NCI-H748 treated with DMSO at 0.1 percent for 48 hours (cell line): ENCODE measurements around the gene LRRC8D.
"Not testable (repeated sequence)": the region's sequence is repeated elsewhere in the genome, so short reads cannot be mapped to it uniquely, and the experiment has no call there.

Source experiments
- DNase-seq: peaks from one replicate; lab custom pipeline; 2025; lab: John Stamatoyannopoulos, UW

The LRRC8D gene

DNA sequence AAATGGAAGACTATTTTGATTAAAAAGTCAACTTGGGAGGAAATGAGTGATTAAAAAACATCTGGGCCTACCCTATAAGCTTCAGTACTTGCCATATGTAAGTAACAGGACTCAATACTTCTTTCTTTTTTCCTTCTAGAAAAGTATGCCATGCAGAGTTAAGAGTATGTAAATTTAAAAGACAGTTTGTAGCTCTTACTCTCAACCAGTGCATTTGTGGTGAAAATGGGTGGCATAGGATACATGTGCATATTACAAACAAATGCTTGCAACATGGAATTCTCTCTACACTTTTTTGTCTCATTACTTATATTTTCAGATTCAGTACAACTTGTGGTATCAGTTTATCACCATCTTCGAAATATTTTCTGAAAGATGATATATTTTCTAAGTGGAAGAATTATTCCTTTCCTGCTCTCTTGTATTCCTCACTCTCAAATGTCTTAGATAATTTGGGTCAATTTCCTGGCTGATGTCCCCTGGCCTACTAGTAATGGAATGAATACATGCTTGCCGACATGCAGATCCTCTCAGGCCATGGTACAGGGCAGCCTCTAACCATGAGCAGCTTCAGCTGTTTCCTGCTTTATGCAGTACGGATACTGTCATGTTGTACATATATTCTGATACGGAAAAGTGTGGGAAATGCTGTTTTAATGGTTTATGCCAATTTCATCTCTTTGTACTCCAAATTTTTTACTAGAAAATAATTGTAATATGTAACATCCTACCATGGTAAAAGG is 92.7 kb downstream of the LRRC8D start:
- DNase-seq, result no peak

DNA sequence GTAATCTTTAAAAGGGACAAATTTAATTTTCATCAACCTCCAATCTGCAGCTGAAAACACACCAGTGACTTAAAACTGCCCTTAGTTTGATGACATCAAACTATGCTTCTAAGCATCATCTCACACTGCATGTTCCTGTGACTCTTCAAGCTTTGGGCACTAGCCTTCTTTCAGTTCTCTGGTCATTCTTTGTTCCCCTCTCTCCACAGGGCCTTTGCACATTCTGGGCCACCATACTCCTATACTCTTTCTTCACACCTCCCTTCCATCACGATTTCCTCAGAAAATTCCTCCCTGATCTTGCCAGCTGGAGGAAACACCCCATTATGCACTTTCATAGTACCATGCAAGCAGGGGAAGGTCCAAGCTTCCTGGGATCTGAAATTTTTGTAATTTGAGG is 96.5 kb downstream of the LRRC8D start:
- no peak for DNase-seq

- DNase-seq, result no peak
These were observed 97.4 kb downstream of the LRRC8D start for GRCh38 chr1:89918127-89918793.

DNA sequence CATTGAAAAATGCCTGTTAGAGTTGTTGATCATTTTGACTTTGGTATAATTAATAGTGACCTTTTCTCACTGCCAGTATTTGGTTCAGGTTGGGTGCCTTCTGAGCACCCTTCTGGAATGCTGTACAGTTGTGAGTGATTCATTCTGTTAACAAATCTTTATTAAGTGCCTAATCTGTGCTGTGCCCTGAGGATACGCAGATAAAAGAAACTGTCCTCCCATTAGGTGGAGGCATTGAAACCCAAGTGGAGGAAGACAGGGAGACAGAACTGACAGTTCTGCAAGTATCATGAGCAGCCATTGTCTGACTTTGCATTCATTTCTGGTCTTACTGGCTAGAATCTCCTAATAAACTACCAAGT is 97.9 kb downstream of the LRRC8D start:
- no peak for DNase-seq

GRCh38 chr1:89919174-89919573 is 98.3 kb downstream of the LRRC8D start:
- no peak for DNase-seq

GRCh38 chr1:89922911-89923310 is 102.1 kb downstream of the LRRC8D start:
- DNase-seq, result no peak

- no peak for DNase-seq
These were observed 102.7 kb downstream of the LRRC8D start for GRCh38 chr1:89923517-89923916.

DNA sequence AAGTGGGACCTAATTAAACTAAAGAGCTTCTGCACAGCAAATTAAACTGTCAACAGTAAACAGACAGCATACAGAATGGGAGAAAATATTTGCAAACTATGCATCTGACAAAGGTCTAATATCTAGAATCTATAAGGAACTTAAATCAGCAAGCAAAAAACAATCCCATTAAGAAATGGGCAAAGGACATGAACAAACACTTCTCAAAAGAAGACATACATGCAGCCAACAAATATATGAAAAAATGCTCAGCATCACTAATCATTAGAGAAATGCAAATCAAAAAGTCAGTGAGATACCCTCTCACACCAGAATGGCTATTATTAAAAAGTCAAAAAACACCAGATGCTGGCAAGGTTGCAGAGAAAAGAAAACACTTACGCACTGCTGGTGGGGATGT is 103.2 kb downstream of the LRRC8D start:
- DNase-seq, result not testable (repeated sequence)

DNA sequence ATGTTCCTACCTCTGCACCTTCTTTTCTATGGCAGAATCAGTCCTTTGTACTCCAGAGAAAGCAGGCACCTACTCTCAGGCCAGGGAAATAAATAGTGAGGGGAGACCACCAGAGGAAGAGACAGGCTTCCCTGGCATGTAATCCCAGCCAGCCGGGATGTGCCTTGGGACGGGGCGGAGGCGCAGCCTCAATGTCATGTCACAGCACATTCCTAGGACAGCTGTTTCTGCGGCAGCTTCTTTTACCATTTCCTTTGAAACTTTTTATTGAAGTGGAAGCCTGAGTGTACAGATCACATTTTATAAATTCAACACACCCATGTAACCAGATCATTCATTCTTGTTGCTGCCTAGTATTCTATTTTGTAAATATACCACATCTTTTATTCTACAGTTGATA is 106.2 kb downstream of the LRRC8D start:
- DNase-seq, result no peak

GRCh38 chr1:89927478-89927877 is 106.6 kb downstream of the LRRC8D start:
- DNase-seq, result no peak

- no peak for DNase-seq
These were observed 107.7 kb downstream of the LRRC8D start for GRCh38 chr1:89928506-89928905.

- no peak for DNase-seq
These were observed 108.7 kb downstream of the LRRC8D start for GRCh38 chr1:89929467-89930063.

DNA sequence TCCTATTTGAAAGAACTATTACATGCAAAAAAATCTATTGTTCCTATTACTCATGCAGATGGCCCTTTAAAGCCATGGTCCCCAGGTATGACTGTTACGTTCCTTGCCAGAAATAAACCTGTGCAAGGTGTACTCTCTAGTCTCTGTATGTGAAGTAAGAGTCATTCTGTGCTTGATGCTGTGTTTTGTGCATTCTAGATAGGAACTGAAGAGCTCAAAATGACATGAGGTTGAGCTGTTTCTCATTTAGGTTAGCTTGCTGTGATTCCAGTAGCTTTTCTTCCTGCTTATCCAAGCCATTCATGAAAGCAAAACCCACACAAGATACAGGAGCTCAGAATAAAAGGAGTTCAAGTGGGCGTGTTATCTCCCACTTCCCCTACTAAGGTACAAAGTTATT is 109.7 kb downstream of the LRRC8D start:
- no peak for DNase-seq

DNA sequence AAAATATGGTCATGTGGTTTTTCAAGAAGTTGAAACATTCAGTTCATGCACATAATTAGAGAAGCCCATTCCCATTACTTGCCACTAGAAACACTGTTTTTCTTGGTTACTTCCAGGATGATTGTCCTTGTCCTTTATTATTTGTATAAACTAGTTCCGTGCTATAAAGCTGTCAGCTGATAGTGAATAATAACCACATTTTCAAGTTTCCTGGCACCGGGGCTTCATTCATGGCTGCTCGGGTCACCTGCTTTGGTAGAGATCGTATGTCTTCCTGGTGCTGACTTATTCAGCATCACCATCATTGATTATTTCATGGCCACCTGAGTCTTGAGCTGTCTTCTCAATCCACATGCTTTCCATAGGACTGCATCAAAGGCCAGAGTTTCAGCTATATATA is 111.1 kb downstream of the LRRC8D start:
- DNase-seq, result no peak

GRCh38 chr1:89932598-89933364 is 111.9 kb downstream of the LRRC8D start:
- DNase-seq, result no peak

DNA sequence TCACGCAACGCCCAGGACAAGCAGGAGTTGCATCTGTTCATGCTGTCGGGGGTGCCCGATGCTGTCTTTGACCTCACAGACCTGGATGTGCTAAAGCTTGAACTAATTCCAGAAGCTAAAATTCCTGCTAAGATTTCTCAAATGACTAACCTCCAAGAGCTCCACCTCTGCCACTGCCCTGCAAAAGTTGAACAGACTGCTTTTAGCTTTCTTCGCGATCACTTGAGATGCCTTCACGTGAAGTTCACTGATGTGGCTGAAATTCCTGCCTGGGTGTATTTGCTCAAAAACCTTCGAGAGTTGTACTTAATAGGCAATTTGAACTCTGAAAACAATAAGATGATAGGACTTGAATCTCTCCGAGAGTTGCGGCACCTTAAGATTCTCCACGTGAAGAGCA is 113.6 kb downstream of the LRRC8D start:
- no peak for DNase-seq

- no peak for DNase-seq
These were observed 114.4 kb downstream of the LRRC8D start for GRCh38 chr1:89935235-89935634.

GRCh38 chr1:89936694-89937093 is 115.9 kb downstream of the LRRC8D start:
- DNase-seq, result no peak

DNA sequence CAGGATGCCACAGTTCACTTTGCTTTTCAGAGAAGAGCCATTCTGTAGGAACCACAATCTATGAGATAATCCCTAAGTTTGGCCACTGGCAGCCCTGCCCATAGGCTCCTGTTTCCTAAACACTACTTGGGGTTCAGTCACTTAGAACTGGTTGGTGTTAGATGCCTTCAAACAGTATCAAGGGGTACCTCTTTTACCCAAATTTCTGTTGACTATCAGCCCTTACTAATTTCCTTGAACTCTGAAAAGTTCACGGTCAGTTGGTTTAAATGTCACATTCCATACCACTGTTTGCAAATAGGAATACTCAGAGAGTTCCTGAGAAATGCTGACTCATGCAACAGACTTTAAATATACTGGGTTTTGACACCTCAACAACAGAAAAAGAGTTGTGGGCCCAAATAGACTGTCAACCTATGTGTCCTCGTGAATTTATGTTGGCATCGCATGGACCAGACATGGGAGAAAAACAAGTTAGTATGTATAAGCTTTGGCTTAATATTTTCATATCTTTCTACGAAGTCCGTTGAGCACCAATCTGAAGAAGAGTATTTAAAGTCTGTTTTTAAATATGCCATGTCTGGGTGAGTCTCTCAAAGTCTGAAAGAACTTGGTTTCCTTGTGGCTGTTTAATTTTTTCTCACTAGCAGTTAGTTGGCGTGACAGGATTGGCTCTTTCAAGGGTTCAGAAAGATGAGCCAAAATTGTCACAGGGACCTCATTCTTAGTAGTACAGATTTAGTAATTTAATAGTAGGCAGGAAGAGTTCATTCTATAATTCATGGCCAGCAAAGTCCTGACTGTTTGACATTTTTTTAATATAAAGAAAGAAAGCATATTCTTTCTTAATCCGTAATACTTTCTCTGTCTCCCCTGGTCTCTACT is 117.6 kb downstream of the LRRC8D start:
- no peak for DNase-seq

DNA sequence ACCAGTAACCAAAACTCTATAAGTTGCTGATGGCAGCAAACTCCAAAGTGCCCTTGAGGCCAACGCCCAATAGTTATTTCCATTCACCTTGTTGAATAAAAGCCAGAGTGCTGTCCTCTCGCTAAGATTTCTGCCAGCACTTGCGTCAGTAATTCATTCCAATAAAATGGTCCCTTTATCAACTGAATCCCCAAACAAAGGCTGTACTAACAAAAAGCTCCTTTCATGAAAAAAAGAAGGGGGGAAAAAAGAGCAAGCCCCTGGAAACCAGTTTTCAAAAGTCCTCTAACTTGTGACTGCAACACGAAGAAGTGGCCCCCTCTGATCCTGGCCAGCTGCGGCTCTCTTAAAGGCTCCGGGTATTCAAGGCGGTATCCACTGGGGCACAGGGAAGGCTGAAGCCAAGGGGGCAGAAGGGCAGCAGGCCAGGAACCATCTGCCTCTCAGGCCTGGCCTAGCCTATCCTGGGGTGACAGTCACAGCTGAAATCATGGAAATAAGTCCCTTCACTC is 118.3 kb downstream of the LRRC8D start:
- no peak for DNase-seq

- no peak for DNase-seq
These were observed 119.0 kb downstream of the LRRC8D start for GRCh38 chr1:89939693-89940438.
